NOMO-1 treated with DMSO at 0.1 percent for 48 hours (cell line): Measurements from ENCODE around the gene CRYGN.

Source experiments
- DNase-seq: peaks from one replicate; lab custom pipeline; 2025; ENCODE audit not compliant: unreplicated experiment; lab: John Stamatoyannopoulos, UW

Gene CRYGN

DNA sequence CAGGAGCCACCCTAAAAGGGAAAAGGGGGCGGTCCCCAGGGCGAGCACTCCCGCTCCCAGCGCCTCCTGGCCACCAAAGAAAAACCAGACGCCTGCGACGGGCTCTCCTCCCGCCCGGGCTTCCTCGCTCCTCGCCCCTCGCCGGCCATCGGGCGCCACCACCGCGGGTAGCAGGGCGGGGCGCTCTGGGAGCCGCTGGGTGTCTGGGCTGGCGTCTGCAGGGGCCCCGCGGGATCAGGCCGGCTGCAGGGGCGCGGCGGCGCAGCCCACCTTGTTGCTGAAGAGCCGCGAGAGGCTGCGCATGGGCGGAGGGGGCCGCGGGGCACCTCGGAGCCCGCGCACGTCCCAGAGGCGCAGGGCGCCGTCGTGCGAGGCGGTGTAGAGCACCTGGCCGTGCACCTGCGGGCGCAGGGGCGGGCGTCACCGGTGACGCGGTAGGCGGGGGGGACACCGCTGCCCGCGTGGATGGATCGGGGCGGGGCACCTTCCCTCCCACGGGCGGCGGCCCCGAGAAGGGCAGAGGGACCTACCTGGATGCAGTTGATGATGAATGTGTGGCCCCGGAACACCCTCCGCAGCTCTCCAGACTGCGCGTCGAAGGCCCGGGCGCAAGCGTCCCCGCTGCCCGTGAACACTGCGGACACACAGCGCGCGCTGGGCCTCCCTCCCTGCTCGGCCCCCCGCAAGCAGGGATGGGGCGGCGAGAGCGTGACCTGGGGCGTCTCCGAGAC is 58.4 kb downstream of the CRYGN start:
- DNase-seq, result no peak

DNA sequence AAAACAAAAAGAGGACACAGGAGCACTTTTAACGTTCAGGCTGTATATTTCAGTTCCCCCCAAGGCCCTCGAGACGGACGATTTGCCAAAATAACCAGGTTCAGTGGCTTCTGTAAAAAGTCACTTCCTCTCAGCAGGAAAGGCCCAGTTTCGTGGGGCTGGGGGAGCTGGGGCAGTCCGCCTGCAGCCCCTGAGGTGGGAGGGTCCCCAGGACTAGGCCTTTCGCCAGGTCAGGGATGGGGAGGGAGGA is 58.9 kb downstream of the CRYGN start:
- DNase-seq, result peak; percentile 48

DNA sequence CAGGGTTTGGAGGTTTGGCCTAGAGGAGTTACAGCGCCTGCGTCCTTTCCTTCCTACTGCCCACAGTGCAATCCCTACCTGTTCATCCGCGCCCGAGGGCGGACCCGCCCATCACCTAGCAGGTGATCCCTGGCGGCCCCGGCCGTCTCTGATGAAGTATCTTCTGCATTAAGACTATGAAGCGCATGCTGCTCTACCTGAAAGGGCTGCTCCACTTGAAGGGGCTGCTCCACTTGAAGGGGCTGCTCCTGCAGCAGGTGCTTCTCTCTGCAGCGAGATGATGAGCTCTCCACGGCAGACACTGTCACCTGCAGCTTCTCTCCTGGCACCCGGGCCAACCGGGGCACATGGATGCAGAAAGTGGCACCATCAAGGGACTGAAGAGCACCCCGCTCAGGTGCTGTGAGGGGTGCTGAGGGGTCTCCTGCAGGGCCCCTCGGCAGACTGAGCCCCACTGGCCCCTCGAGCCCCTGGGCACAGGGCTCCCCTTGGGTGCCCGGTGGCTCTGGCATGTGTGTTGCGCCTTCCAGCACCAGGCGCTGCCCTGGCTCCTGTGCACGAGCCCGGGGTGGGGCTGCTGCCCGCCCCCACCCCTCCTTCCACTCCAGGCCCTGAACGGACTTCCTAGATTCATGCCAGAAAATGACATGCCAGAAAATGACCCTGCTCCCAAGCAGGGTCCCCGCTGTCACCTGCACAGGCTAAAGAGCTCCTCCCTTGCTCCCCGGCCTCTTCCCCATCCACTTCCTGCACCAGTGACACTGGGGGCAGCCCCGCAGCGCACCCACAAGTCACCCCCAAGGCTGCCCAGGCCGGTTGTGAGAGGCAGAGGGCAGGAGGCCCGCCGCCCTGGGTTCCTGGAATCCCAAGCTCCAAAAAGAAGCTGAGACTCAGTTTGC is 59.5 kb downstream of the CRYGN start:
- DNase-seq, result no peak

DNA sequence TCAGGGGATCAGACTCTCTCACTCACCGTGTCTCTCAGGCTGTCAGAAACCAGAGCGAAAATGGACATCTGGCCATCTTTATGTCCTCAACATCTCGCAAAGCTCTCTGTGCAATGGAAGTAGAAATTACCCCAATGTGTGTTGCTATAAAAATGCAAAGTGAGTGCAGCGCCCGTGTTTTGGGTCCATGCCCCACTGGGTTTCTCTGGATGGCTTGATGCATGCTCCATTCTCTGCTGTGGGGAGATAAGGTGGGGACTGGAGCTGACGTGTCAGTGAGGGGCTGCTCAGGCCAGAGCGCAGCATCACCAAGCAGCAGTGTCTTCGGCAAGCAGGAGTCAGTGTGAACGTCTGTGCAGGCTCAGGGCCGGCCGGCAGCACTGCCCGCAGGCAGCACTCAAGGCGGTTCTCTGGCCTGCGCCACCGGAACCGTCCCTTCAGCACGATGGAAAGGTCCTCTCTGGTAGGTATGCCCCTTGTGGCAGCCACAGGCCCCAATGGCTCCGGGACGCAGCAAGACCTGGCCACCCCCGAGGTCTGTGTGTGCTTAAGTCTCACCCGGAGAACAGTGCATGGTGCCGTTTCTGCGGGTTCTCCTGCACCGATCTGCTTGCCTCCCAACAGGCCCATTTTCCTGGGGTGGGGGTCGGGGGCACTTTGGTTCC is 60.3 kb downstream of the CRYGN start:
- no peak for DNase-seq

DNA sequence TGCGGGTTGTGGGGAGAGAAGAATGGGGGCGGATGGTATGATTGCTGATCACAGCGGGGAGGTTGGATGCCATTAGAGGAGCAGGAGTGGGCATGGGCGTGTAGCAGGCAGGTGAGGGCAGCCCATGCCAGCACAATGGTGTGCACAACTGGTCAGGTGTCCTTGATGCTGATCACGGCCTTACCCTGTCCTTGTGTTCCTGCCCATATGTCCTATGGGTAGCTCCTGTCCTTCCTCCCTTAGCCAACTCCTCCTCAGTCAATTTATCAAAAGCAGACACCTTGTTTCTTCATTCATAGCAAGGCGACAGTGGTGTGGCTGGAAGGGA is 60.8 kb downstream of the CRYGN start:
- DNase-seq, result no peak
